Sigmoid colon (tissue), 4 donors: ENCODE data around the gene CCDC138.

Experiments
- EP300 ChIP-seq, 4 donors: sonication (generic); formaldehyde crosslinking; IDR thresholded peaks; one replicate each; pipeline ENCODE4 v1.6.1; 2017; ENCODE audit warnings: antibody characterized with exemption in 4 of 4
- POLR2A ChIP-seq, 2 donors: fragments of 450-650 bp; IDR thresholded peaks; one replicate each; pipeline ENCODE4 v1.6.1; 2016; ENCODE audit warnings: antibody characterized with exemption in 2 of 2, mild to moderate bottlenecking in 2 of 2, moderate library complexity in 2 of 2
- POLR2AphosphoS5 ChIP-seq, 4 donors: sonication (generic); formaldehyde crosslinking; IDR thresholded peaks; one replicate each; pipeline ENCODE4 v1.6.1; 2017; ENCODE audit warnings: antibody characterized with exemption in 4 of 4
- TF ChIP-seq, protein P1 (sequence below), 4 experiments: fragments of 450-650 bp in 3 of 4; fragments of 200-600 bp in 1 of 4; IDR thresholded peaks; one replicate each; pipeline ENCODE4 v1.5.1; 2016 to 2019; ENCODE audit warnings: antibody characterized with exemption in 4 of 4, mild to moderate bottlenecking in 3 of 4, moderate library complexity in 2 of 4

DNA sequence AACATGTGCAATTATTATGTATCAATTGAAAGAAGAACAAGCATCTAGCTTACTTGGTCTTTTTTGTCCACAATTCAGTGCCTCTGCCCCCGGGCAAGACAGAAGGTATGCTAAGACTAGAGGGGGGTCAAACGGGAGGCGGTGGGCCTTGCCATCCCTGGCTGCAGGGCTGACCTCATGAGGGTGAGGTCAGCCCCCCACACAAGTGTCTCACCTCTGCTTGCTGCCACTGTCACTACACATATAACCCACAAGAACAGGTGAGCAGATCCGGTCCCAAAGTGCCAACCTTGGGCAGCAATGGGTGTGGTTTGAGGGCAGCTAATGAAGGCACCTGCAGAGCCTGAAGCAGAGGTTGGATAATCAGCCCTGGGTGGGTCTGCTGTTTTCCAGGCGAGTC is 131.0 kb downstream of the CCDC138 start:
- TF ChIP-seq POLR2AphosphoS5 (IDR thresholded peaks at IDR 0.05) = no peak
- TF ChIP-seq, protein P1, sequence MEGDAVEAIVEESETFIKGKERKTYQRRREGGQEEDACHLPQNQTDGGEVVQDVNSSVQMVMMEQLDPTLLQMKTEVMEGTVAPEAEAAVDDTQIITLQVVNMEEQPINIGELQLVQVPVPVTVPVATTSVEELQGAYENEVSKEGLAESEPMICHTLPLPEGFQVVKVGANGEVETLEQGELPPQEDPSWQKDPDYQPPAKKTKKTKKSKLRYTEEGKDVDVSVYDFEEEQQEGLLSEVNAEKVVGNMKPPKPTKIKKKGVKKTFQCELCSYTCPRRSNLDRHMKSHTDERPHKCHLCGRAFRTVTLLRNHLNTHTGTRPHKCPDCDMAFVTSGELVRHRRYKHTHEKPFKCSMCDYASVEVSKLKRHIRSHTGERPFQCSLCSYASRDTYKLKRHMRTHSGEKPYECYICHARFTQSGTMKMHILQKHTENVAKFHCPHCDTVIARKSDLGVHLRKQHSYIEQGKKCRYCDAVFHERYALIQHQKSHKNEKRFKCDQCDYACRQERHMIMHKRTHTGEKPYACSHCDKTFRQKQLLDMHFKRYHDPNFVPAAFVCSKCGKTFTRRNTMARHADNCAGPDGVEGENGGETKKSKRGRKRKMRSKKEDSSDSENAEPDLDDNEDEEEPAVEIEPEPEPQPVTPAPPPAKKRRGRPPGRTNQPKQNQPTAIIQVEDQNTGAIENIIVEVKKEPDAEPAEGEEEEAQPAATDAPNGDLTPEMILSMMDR (IDR thresholded peaks at IDR 0.05) = no peak
- no peak for TF ChIP-seq POLR2A (IDR thresholded peaks at IDR 0.05)
- no peak for TF ChIP-seq EP300 (IDR thresholded peaks at IDR 0.05)
